Measurements from ENCODE around the gene ZNF215. TPM values are rescaled to one million over a fixed set of nuclear protein-coding genes. Genes with fewer than 3 reads are reported as not detected.
"Not testable (repeated sequence)": the region's sequence is repeated elsewhere in the genome, so short reads cannot be mapped to it uniquely, and the experiment has no call there.

The ZNF215 gene
- polyA plus RNA-seq, 1 of the 3 experiments (the other 2 are of a cell fraction): 0.15 TPM

DNA sequence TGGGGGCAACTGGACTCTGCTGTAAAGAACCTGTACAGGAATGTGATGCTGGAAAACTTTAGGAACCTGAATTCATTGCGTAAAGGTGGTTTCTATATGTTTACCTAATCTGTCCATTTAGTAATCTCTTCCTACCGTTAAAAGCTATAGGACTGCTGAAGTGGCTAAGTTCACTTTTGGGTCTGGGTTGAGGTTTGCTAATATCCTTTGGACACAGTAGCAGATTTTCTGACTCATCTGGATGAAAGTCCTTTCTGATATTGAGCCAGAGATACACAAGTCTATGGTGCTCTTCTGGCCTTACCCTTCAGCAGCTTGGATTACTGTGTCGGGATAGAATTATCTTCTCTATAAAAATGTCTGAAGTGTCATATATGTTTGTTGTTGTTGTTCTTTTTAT lies 16.9 kb downstream of the ZNF215 start:
- H3K27me3 ChIP-seq (ENCODE audit: insufficient read depth): no peaks in the 10 kb centered on the region
- H3K27ac ChIP-seq (ENCODE audit: low read depth in 2 of 2, low read length in 1 of 2): no peak overlapping the region
- no peaks in the 10 kb centered on the region for H4K20me1 ChIP-seq (ENCODE audit: insufficient read depth)
- H3K4me3 ChIP-seq (ENCODE audit: low read depth in 2 of 2, low read length in 1 of 2): no peak overlapping the region
- 23% methylated on average over 3 of the region's 3 CpGs for WGBS (ENCODE audit: low lambda C conversion rate)
- H3F3A ChIP-seq (replicated peaks; ENCODE audit: insufficient read depth): no peaks in the 10 kb centered on the region
- H3K4me2 ChIP-seq: no peak overlapping the region
- H3K36me3 ChIP-seq (replicated peaks in 1 of 2; ENCODE audit: control insufficient read depth in 1 of 2, insufficient read depth in 2 of 2, low read length in 1 of 2): no peaks in the 10 kb centered on the region
- H3K9me2 ChIP-seq: no peaks in the 10 kb centered on the region
- no peak for DNase-seq
- no peak for TF ChIP-seq TCF12 (IDR thresholded peaks at IDR 0.05)
- no peak for TF ChIP-seq NFIC (IDR thresholded peaks at IDR 0.05; ENCODE audit: borderline replicate concordance)
- no peak for TF ChIP-seq ELF1 (IDR thresholded peaks at IDR 0.05)
- no peak for TF ChIP-seq FOXM1 (IDR thresholded peaks at IDR 0.05; ENCODE audit: low read depth)
- TF ChIP-seq, protein P1, sequence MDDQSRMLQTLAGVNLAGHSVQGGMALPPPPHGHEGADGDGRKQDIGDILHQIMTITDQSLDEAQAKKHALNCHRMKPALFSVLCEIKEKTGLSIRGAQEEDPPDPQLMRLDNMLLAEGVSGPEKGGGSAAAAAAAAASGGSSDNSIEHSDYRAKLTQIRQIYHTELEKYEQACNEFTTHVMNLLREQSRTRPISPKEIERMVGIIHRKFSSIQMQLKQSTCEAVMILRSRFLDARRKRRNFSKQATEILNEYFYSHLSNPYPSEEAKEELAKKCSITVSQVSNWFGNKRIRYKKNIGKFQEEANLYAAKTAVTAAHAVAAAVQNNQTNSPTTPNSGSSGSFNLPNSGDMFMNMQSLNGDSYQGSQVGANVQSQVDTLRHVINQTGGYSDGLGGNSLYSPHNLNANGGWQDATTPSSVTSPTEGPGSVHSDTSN (IDR thresholded peaks at IDR 0.05): no peak
- TF ChIP-seq, protein P2, sequence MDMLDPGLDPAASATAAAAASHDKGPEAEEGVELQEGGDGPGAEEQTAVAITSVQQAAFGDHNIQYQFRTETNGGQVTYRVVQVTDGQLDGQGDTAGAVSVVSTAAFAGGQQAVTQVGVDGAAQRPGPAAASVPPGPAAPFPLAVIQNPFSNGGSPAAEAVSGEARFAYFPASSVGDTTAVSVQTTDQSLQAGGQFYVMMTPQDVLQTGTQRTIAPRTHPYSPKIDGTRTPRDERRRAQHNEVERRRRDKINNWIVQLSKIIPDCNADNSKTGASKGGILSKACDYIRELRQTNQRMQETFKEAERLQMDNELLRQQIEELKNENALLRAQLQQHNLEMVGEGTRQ (IDR thresholded peaks at IDR 0.05; ENCODE audit: borderline replicate concordance, low read depth, low read length): no peak
- no peak for TF ChIP-seq TEAD4 (IDR thresholded peaks at IDR 0.05; ENCODE audit: borderline replicate concordance, insufficient read depth)
- no peak for TF ChIP-seq JUND (IDR thresholded peaks at IDR 0.05)
- TF ChIP-seq, protein P3, sequence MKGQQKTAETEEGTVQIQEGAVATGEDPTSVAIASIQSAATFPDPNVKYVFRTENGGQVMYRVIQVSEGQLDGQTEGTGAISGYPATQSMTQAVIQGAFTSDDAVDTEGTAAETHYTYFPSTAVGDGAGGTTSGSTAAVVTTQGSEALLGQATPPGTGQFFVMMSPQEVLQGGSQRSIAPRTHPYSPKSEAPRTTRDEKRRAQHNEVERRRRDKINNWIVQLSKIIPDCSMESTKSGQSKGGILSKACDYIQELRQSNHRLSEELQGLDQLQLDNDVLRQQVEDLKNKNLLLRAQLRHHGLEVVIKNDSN (IDR thresholded peaks at IDR 0.05; ENCODE audit: borderline replicate concordance, low read depth): no peak
- TF ChIP-seq, protein P4, sequence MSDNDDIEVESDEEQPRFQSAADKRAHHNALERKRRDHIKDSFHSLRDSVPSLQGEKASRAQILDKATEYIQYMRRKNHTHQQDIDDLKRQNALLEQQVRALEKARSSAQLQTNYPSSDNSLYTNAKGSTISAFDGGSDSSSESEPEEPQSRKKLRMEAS (IDR thresholded peaks at IDR 0.05; ENCODE audit: low read depth): no peak
- no peak for TF ChIP-seq RAD21 (IDR thresholded peaks at IDR 0.05; ENCODE audit: low read length)
- no peak for TF ChIP-seq RXRA (IDR thresholded peaks at IDR 0.05; ENCODE audit: borderline replicate concordance, low read depth)
- TF ChIP-seq MXI1 (IDR thresholded peaks at IDR 0.05; ENCODE audit: low read depth, low read length): no peak
- no peak for TF ChIP-seq RCOR1 (IDR thresholded peaks at IDR 0.05; ENCODE audit: low read length)
- no peak for TF ChIP-seq SIN3A (IDR thresholded peaks at IDR 0.05; ENCODE audit: borderline replicate concordance, low read depth, low read length)
- TF ChIP-seq SMC3 (IDR thresholded peaks at IDR 0.05; ENCODE audit: low read depth, low read length): no peak
- no peaks in the 10 kb centered on the region for H3K9me3 ChIP-seq
- ChIA-PET POLR2A (no interaction called here), CTCF (no interaction called here)
- no peak overlapping the region for H3K9ac ChIP-seq
- no peaks in the 10 kb centered on the region for H3K4me1 ChIP-seq (ENCODE audit: control insufficient read depth in 1 of 2, insufficient read depth in 2 of 2, low read depth in 1 of 2, low read length in 1 of 2)
- H2AFZ ChIP-seq (ENCODE audit: low read depth): no peak overlapping the region
- no peaks in the 10 kb centered on the region for H3K79me2 ChIP-seq (ENCODE audit: insufficient read depth)

DNA sequence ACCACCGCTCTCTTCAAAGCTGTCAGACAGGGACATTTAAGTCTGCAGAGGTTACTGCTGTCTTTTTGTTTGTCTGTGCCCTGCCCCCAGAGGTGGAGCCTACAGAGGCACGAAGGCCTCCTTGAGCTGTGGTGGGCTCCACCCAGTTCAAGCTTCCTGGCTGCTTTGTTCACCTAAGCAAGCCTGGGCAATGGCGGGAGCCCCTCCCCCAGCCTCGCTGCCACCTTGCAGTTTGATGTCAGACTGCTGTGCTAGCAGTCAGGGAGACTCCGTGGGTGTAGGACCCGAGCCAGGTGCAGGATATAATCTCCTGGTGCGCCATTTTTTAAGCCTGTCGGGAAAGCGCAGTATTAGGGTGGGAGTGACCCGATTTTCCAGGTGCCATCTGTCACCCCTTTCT lies 28.0 kb downstream of the ZNF215 start:
- H3K9ac ChIP-seq; H4K20me1 ChIP-seq (ENCODE audit: insufficient read depth); H3K9me3 ChIP-seq; DNase-seq; H2AFZ ChIP-seq (ENCODE audit: low read depth); H3K4me1 ChIP-seq (ENCODE audit: control insufficient read depth in 1 of 2, insufficient read depth in 2 of 2, low read depth in 1 of 2, low read length in 1 of 2); H3K27me3 ChIP-seq (ENCODE audit: insufficient read depth); H3K4me3 ChIP-seq (ENCODE audit: low read depth in 2 of 2, low read length in 1 of 2); H3K36me3 ChIP-seq (replicated peaks in 1 of 2; ENCODE audit: control insufficient read depth in 1 of 2, insufficient read depth in 2 of 2, low read length in 1 of 2); H3K4me2 ChIP-seq; CTCF ChIA-PET; H3K79me2 ChIP-seq (ENCODE audit: insufficient read depth); POLR2A ChIA-PET; H3K27ac ChIP-seq (ENCODE audit: low read depth in 2 of 2, low read length in 1 of 2); H3F3A ChIP-seq (replicated peaks; ENCODE audit: insufficient read depth); H3K9me2 ChIP-seq: not testable (repeated sequence)
- 14% methylated on average over 5 of the region's 10 CpGs for WGBS (ENCODE audit: low lambda C conversion rate)

Measured in SK-N-SH (cell line).